Measurements from ENCODE around the gene ZDHHC1.
A peak's percentile ranks its signal among the peaks of the same experiment; 100 is the strongest.

The ZDHHC1 gene

GRCh38 chr16:67400901-67401300 is 15.4 kb downstream of the ZDHHC1 start:
- H3K4me1 ChIP-seq = peaks cover 30% of the 10 kb centered on the region
- no peaks in the 10 kb centered on the region for H3K9me3 ChIP-seq
- H3K27me3 ChIP-seq = no peaks in the 10 kb centered on the region
- no peak overlapping the region for H3K4me3 ChIP-seq (ENCODE audit: low read depth, low read length)
- no peak for TF ChIP-seq CTCF (IDR thresholded peaks at IDR 0.05; ENCODE audit: low read depth, low read length)
- no peaks in the 10 kb centered on the region for H3K36me3 ChIP-seq
- DNase-seq = no peak

- Histone ChIP-seq H3K27me3 (no peaks in the 10 kb centered on the region), H3K36me3 (no peaks in the 10 kb centered on the region), H3K4me3 (ENCODE audit: low read depth, low read length) (no peak overlapping the region), H3K9me3 (no peaks in the 10 kb centered on the region), H3K4me1 (peaks cover 37% of the 10 kb centered on the region)
- no peak for TF ChIP-seq CTCF (IDR thresholded peaks at IDR 0.05; ENCODE audit: low read depth, low read length)
- peak; percentile 72 for DNase-seq
These were observed 16.2 kb downstream of the ZDHHC1 start for GRCh38 chr16:67399749-67400704.

- no peaks in the 10 kb centered on the region for H3K9me3 ChIP-seq
- H3K4me3 ChIP-seq (ENCODE audit: low read depth, low read length) = no peak overlapping the region
- peaks cover 38% of the 10 kb centered on the region for H3K4me1 ChIP-seq
- H3K36me3 ChIP-seq = no peaks in the 10 kb centered on the region
- H3K27me3 ChIP-seq = no peaks in the 10 kb centered on the region
- no peak for DNase-seq
- 0 out of 2 replicates have a peak, but pooled peaks have one; percentile 17 for TF ChIP-seq CTCF (IDR thresholded peaks at IDR 0.05; ENCODE audit: low read depth, low read length)
These were observed 17.0 kb downstream of the ZDHHC1 start for GRCh38 chr16:67399218-67399733.

GRCh38 chr16:67398546-67399217 is 17.6 kb downstream of the ZDHHC1 start:
- Histone ChIP-seq H3K9me3 (no peaks in the 10 kb centered on the region), H3K4me1 (peaks cover 44% of the 10 kb centered on the region), H3K27me3 (no peaks in the 10 kb centered on the region), H3K36me3 (no peaks in the 10 kb centered on the region), H3K4me3 (ENCODE audit: low read depth, low read length) (no peak overlapping the region)
- no peak for DNase-seq
- TF ChIP-seq CTCF (IDR thresholded peaks at IDR 0.05; ENCODE audit: low read depth, low read length) = no peak

- H3K4me1 ChIP-seq = peaks cover 45% of the 10 kb centered on the region
- TF ChIP-seq CTCF (IDR thresholded peaks at IDR 0.05; ENCODE audit: low read depth, low read length) = no peak
- H3K4me3 ChIP-seq (ENCODE audit: low read depth, low read length) = no peak overlapping the region
- no peaks in the 10 kb centered on the region for H3K27me3 ChIP-seq
- H3K36me3 ChIP-seq = no peaks in the 10 kb centered on the region
- H3K9me3 ChIP-seq = no peaks in the 10 kb centered on the region
- DNase-seq = no peak
These were observed 18.3 kb downstream of the ZDHHC1 start for GRCh38 chr16:67397812-67398545.
